ENCODE measurements around the gene POLR1A.

POLR1A gene

GRCh38 chr2:86019121-86019520 is 86.6 kb downstream of the POLR1A start:
- H3K27ac ChIP-seq: no peak overlapping the region

DNA sequence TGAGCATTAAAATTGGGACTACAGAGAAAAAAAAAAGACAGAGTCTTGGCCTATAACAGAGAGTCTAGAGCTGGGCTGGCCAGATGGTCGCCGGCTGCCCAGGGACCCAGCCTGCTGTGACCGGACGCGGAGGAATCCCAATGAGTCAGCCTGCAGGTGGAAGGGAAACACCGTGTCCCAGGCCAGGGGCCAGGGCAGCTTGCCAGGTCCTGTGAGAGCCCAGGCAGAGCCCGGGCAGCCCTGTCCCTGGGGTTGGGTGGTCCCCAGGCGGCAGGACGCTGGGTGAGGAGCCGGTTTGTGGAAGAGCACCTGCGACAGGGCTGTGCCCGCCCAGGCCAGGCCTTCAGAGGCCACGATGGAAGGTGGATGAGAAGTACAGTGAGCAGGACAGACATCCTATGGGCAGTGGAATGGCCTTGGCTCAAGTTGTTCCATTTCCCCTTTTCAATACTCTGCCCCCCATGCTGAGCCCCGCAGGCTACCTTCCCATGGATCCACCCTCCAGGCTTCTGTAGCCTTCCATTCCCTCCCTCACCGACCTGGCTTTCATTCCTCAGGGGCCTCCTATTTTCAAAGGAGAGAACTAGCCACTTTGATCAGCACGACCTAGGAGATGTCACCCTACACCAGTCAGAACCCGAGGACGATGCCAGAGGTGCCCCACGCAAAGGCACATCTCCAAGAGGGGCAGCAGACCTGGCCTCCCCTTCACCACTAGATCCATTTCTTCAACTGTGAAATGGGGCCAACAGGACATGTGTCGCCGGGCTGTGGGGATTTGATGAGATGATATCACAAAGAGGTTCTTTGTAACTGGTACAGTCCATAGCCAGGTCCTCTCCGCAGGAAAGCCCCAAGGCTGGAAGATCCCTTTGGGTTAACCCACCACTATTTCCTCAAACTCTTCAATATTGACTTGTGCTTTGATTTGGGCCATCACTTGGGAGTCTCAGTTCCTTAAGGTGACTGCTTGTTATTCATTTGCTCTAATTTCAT is 87.5 kb downstream of the POLR1A start:
- H3K27ac ChIP-seq: no peak overlapping the region
- TF ChIP-seq CTCF (IDR thresholded peaks at IDR 0.05) (no peak), ZFX (IDR thresholded peaks at IDR 0.05; ENCODE audit: borderline replicate concordance) (no peak)

More at GRCh38 chr2:86019121-86019520, 86.6 kb downstream of the POLR1A start:
- no peak for TF ChIP-seq ZFX (IDR thresholded peaks at IDR 0.05; ENCODE audit: borderline replicate concordance)

DNA sequence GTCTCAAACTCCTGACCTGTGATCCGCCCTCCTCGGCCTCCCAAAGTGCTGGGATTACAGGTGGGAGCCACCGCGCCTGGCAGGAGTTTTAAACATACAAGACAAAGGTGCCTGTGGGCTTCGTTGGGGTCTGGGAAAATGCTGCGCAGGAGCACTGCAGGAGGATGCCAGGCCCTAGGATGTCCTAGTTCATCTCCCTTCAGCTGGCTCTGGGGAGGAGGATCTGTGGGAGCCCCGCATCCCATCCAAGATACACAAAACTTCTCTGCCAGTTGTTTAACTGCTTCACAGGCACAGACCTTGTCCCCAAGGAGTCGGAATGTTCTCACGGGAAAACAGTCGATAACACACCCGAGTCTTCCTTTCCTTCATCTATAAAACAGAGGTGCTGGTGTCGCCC is 89.1 kb downstream of the POLR1A start:
- H3K27ac ChIP-seq: no peak overlapping the region
- no peak for TF ChIP-seq CTCF (IDR thresholded peaks at IDR 0.05)
- TF ChIP-seq ZFX (IDR thresholded peaks at IDR 0.05; ENCODE audit: borderline replicate concordance): no peak

DNA sequence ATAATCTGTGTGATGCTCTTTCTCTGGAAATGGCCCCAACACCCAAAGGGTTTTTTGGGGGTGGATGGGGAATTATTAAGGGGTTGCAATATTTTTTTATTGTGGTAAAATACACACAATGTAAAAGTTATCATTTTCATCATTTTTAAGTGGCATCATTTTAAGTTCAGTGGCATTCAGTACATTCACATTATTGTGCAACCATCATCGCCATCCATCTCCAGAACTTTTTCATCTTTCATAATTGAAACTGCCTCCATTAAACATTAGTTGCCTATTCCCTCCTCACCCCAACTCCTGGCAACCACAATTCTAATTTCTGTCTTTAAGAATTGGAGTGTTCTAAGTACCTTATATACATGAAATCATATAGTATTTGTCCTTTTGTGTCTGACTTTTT is 90.0 kb downstream of the POLR1A start:
- TF ChIP-seq ZFX (IDR thresholded peaks at IDR 0.05; ENCODE audit: borderline replicate concordance): no peak
- TF ChIP-seq CTCF (IDR thresholded peaks at IDR 0.05): no peak

GRCh38 chr2:86015006-86015405 is 90.7 kb downstream of the POLR1A start:
- H3K27ac ChIP-seq: no peak overlapping the region
- TF ChIP-seq CTCF (IDR thresholded peaks at IDR 0.05) (no peak), ZFX (IDR thresholded peaks at IDR 0.05; ENCODE audit: borderline replicate concordance) (no peak)

More for the DNA sequence above, 90.0 kb downstream of the POLR1A start:
- no peak overlapping the region for H3K27ac ChIP-seq

DNA sequence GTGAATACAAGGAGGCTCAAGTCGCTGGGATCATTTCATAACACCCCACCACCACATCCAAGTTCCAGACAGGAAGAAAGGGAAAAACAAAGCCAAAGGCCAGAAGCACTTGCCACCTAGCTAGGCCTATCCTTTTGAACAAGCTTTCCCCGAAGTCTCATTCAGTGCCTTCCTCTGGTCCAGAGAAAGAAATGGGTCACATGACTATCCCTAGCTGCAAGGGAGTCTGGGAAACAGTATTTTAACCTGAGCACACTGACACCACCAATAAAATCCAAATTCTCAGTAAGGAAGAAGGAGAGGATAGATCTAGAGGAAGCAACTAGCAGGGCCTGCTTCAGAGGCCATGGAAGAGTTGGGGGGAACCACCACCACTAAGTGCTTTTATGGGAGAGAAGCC is 91.2 kb downstream of the POLR1A start:
- TF ChIP-seq ZFX (IDR thresholded peaks at IDR 0.05; ENCODE audit: borderline replicate concordance): no peak
- TF ChIP-seq CTCF (IDR thresholded peaks at IDR 0.05): no peak
- no peak overlapping the region for H3K27ac ChIP-seq

GRCh38 chr2:86012007-86012712 is 93.5 kb downstream of the POLR1A start:
- TF ChIP-seq CTCF (IDR thresholded peaks at IDR 0.05) (no peak), ZFX (IDR thresholded peaks at IDR 0.05; ENCODE audit: borderline replicate concordance) (no peak)
- H3K27ac ChIP-seq: no peak overlapping the region

Data from 22Rv1 (cell line).